Measurements from ENCODE around the gene USP15.

USP15 gene

DNA sequence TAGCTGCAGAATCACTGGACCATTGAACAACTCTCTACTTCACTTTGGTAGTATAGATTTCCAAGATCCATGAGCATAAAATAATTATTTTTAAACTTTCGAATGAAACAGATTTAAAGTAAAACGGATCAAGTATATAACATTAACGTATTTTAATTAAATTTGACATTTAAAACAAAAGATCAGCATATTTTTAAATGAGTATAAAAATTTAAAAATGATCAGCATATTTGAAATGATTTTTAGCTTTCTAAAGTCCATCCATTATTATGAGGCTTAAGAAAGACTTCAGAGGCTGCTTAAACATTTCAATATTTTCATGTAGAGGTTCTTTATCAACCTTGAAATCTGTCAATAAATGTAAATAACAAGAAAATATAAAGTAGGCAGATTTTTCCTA, 5.2 kb upstream of the USP15 start:
- no peak overlapping the region for H3K27ac ChIP-seq
- no peak for DNase-seq (ENCODE audit: low spot score)
- CTCF ChIA-PET: no interaction called here
- TF ChIP-seq, protein P1, sequence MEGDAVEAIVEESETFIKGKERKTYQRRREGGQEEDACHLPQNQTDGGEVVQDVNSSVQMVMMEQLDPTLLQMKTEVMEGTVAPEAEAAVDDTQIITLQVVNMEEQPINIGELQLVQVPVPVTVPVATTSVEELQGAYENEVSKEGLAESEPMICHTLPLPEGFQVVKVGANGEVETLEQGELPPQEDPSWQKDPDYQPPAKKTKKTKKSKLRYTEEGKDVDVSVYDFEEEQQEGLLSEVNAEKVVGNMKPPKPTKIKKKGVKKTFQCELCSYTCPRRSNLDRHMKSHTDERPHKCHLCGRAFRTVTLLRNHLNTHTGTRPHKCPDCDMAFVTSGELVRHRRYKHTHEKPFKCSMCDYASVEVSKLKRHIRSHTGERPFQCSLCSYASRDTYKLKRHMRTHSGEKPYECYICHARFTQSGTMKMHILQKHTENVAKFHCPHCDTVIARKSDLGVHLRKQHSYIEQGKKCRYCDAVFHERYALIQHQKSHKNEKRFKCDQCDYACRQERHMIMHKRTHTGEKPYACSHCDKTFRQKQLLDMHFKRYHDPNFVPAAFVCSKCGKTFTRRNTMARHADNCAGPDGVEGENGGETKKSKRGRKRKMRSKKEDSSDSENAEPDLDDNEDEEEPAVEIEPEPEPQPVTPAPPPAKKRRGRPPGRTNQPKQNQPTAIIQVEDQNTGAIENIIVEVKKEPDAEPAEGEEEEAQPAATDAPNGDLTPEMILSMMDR (conservative IDR thresholded peaks at IDR 0.05; ENCODE audit: low read depth): no peak
- POLR2A ChIA-PET (ENCODE audit: low non-redundant PET): no interaction called here

GRCh38 chr12:62256408-62257096, 3.7 kb upstream of the USP15 start:
- CTCF ChIA-PET: interaction anchor here (0.9 kb wide), 1 partner anchor 9 kb away, joined by 3 read pairs; no protein-coding TSS in a partner anchor
- no peak for DNase-seq (ENCODE audit: low spot score)
- TF ChIP-seq, protein P1 (conservative IDR thresholded peaks at IDR 0.05; ENCODE audit: low read depth): no peak
- POLR2A ChIA-PET (ENCODE audit: low non-redundant PET): no interaction called here
- no peak overlapping the region for H3K27ac ChIP-seq

- TF ChIP-seq, protein P1 (conservative IDR thresholded peaks at IDR 0.05; ENCODE audit: low read depth): no peak
- no peak overlapping the region for H3K27ac ChIP-seq
- POLR2A ChIA-PET (ENCODE audit: low non-redundant PET): no interaction called here
- no peak for DNase-seq (ENCODE audit: low spot score)
- CTCF ChIA-PET: interaction anchor here (0.6 kb wide), 1 partner anchor 27 kb away, joined by 3 read pairs; no protein-coding TSS in a partner anchor
Measured at GRCh38 chr12:62258231-62258630, 2.0 kb upstream of the USP15 start.

DNA sequence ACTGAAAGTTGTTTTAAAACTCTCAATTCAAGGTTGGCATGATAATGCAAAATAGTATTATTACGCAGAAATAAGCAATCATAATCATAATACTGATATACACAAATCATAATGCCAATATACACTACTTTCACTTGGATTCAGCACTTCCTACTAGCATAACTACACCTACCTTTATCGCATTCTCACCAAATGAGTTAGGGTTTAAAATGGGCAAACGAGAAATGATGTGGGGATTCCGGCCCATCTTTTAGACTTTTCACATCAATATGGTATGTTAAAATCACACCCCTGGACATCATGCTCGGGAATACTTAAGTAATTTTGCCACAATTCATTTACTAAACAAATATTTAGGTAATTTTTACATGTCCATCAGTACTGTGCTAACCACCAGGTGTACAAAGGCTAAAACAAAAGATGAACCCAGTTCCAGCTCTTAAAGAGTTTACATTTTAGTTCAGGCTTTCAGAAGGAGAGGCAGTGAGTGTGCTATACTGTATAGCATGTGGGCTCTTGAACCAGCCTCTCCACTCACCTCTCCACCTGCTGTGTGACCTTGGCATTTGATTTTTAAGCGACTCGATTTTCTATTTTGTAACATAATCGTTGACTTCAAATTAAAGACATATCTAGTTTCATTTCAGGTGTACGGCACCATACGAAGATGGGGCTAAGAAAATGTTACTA, 1.1 kb upstream of the USP15 start:
- TF ChIP-seq, protein P1 (conservative IDR thresholded peaks at IDR 0.05; ENCODE audit: low read depth): no peak
- CTCF ChIA-PET: interaction anchor here (1.0 kb wide), 1 partner anchor 111 kb away, joined by 3 read pairs; no protein-coding TSS in a partner anchor
- POLR2A ChIA-PET (ENCODE audit: low non-redundant PET): interaction anchor here (0.6 kb wide), 1 partner anchor 51 kb away, joined by 3 read pairs; no protein-coding TSS in a partner anchor
- peak overlapping the region; percentile 94 for H3K27ac ChIP-seq
- DNase-seq (ENCODE audit: low spot score): no peak

- peak overlapping the region; percentile 94 for H3K27ac ChIP-seq
- TF ChIP-seq, protein P1 (conservative IDR thresholded peaks at IDR 0.05; ENCODE audit: low read depth): no peak
- no peak for DNase-seq (ENCODE audit: low spot score)
- POLR2A ChIA-PET (ENCODE audit: low non-redundant PET): interaction anchor here (0.6 kb wide), 1 partner anchor 51 kb away, joined by 3 read pairs; no protein-coding TSS in a partner anchor
- CTCF ChIA-PET: interaction anchor here (0.6 to 1.0 kb wide), 3 partner anchors 49 to 110 kb away, joined by 3 to 5 read pairs (median 4); no protein-coding TSS in a partner anchor
Measured at GRCh38 chr12:62259631-62259992, 592 bp upstream of the USP15 start.

DNA sequence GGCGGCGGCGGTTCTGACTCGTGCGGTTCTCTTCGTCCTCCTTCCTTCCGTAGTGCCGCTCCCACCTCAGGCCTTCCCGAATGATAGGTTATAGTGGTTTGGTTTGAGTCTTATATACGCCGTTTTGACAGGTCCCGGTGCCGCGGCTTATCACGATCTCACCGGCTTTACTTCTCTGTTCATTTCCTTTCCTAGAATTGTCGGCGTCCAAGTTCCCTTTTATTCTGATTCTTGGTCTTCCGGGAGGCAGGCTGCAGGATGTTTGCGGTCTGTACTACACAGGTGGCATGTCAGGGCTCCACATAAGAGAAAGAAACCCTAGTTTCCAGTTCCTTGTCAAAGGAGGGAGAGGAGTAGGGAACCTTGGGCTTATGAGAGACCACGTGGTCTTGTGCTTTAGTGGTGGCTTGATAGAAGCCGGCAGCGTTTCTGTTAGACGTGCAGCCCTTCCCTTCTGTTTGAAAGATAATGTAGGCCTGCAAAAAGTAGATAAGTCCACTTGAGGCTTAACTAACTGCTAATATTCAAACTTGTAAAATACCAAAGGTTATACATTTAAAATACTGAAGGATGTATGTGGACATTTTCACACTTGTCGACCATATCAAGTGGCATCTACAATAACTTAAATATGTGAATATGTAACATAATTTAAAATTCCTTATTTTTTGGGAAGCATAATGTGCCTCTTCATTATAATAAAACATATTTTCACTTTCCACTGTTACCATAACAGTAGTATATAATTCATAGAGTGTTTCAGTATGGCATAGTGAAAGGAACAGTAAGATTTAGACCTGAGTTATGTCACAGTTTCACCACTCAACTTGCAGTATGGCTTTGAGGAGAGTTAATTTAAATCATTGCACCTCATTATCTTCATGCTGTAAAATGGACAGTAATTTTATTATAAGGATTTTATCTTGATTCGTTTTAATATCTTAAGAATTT, 804 bp downstream of the USP15 start:
- peak overlapping the region; percentile 94 for H3K27ac ChIP-seq
- POLR2A ChIA-PET (ENCODE audit: low non-redundant PET): no interaction called here
- peak; percentile 30 for DNase-seq (ENCODE audit: low spot score)
- TF ChIP-seq, protein P1 (conservative IDR thresholded peaks at IDR 0.05; ENCODE audit: low read depth): no peak
- CTCF ChIA-PET: no interaction called here

Measured in RWPE1 (cell line).